ENCODE measurements around the gene SOCS4. TPM values are rescaled to one million over a fixed set of nuclear protein-coding genes. Genes with fewer than 3 reads are reported as not detected.

Gene SOCS4
- total and polyA plus RNA-seq, 2 of the 13 experiments (the other 11 are each of a cell fraction or from before 2014, with no cell fraction given), result 4.0 to 10.0 TPM

GRCh38 chr14:55052269-55052930 is 25.4 kb downstream of the SOCS4 start:
- DNase-seq (ENCODE audit: low spot score) (no peak), FAIRE-seq (no peak), ATAC-seq (no peak)
- Histone ChIP-seq H3K4me3 (replicated peaks in 1 of 3; ENCODE audit: insufficient read depth in 1 of 3, low read depth in 2 of 3, low read length in 3 of 3) (peak overlapping the region; percentile 76 to 99 (median 94)), H3K4me2 (ENCODE audit: low read depth, low read length) (peak overlapping the region; percentile 72), H2AFZ (ENCODE audit: low read length) (no peak overlapping the region), H4K20me1 (ENCODE audit: insufficient read depth, low read length) (peaks cover 33% of the 10 kb centered on the region), H3K36me3 (replicated peaks in 1 of 2; ENCODE audit: control insufficient read depth in 1 of 2, insufficient read depth in 2 of 2, low read length in 2 of 2) (peaks cover 0 to 3% of the 10 kb centered on the region in 2 experiments; a peak in 3 of 5 replicates), H3K27me3 (ENCODE audit: control insufficient read depth in 1 of 2, insufficient read depth in 2 of 2, low read length in 2 of 2) (no peaks in the 10 kb centered on the region; a peak in 1 of 5 replicates), H3K4me1 (ENCODE audit: insufficient read depth, low read length) (peaks cover 46% of the 10 kb centered on the region), H3K79me2 (ENCODE audit: insufficient read depth, low read length) (peaks cover 52% of the 10 kb centered on the region), H3K27ac (ENCODE audit: extremely low read length, insufficient read depth, low read length) (peak overlapping the region; percentile 99), H3K9me3 (ENCODE audit: low read length) (no peaks in the 10 kb centered on the region), H3K9ac (ENCODE audit: insufficient read depth, low read depth, low read length) (peak overlapping the region; percentile 100)
- TSS peak; percentile 60 for BruUV-seq (replicated peaks)
- 3% methylated on average over 14 of the region's 14 CpGs for WGBS (ENCODE audit: low lambda C conversion rate)
- TF ChIP-seq GATAD2A (CRISPR knock-in tag; IDR thresholded peaks at IDR 0.05) (0 out of 2 replicates have a peak, but pooled peaks have one; percentile 3), MYC (CRISPR knock-in tag; IDR thresholded peaks at IDR 0.05; ENCODE audit: borderline replicate concordance) (no peak), TFAP4 (IDR thresholded peaks at IDR 0.05; ENCODE audit: borderline replicate concordance, low read depth) (no peak), KDM5A (IDR thresholded peaks at IDR 0.05; ENCODE audit: borderline replicate concordance, low read length) (0 out of 2 replicates have a peak, but pooled peaks have one; percentile 5), ZNF224 (CRISPR knock-in tag; IDR thresholded peaks at IDR 0.05) (no peak)
- in situ Hi-C loops (cut with HindIII; ENCODE audit: extremely low pct_ligation_motif_present, low pct_unique_long_range_greater_than_20kb), result no loop called here
- ChIA-PET POLR2A (interaction anchor here (0.8 to 3.0 kb wide), 7 partner anchors 8 to 51 kb away, joined by 3 to 47 read pairs (median 14); partner anchors contain the start of genes SOCS4 and WDHD1), CTCF (ENCODE audit: low intra/inter-chr PET ratio, low total read pairs) (no interaction called here)
- intact Hi-C loops (cut with micrococcal nuclease; ENCODE audit: unreplicated experiment), result no loop called here

GRCh38 chr14:55053018-55053417 is 26.0 kb downstream of the SOCS4 start:
- Histone ChIP-seq H3K4me1 (ENCODE audit: insufficient read depth, low read length) (peaks cover 46% of the 10 kb centered on the region), H3K4me3 (replicated peaks in 1 of 3; ENCODE audit: insufficient read depth in 1 of 3, low read depth in 2 of 3, low read length in 3 of 3) (peak overlapping the region; percentile 76 to 99 (median 94); a peak in 5 of 6 replicates), H3K9me3 (ENCODE audit: low read length) (no peaks in the 10 kb centered on the region), H3K79me2 (ENCODE audit: insufficient read depth, low read length) (peaks cover 54% of the 10 kb centered on the region), H3K4me2 (ENCODE audit: low read depth, low read length) (peak overlapping the region; percentile 72), H3K9ac (ENCODE audit: insufficient read depth, low read depth, low read length) (peak overlapping the region; percentile 100), H3K27me3 (ENCODE audit: control insufficient read depth in 1 of 2, insufficient read depth in 2 of 2, low read length in 2 of 2) (no peaks in the 10 kb centered on the region; a peak in 1 of 5 replicates), H4K20me1 (ENCODE audit: insufficient read depth, low read length) (peaks cover 33% of the 10 kb centered on the region), H3K27ac (ENCODE audit: extremely low read length, insufficient read depth, low read length) (peak overlapping the region; percentile 99), H2AFZ (ENCODE audit: low read length) (no peak overlapping the region), H3K36me3 (replicated peaks in 1 of 2; ENCODE audit: control insufficient read depth in 1 of 2, insufficient read depth in 2 of 2, low read length in 2 of 2) (peaks cover 0 to 3% of the 10 kb centered on the region in 2 experiments; a peak in 4 of 5 replicates)
- TF ChIP-seq RBFOX2 (IDR thresholded peaks at IDR 0.05; ENCODE audit: low read depth, low read length), result 0 out of 2 replicates have a peak, but pooled peaks have one; percentile 38
- 0 out of 2 replicates have a peak, but pooled peaks have one; percentile 26 for TF ChIP-seq POLR2AphosphoS5 (IDR thresholded peaks at IDR 0.05; ENCODE audit: low read depth, low read length)
- no peak for TF ChIP-seq MLLT10 (CRISPR knock-in tag; IDR thresholded peaks at IDR 0.05)
- in situ Hi-C loops (cut with HindIII; ENCODE audit: extremely low pct_ligation_motif_present, low pct_unique_long_range_greater_than_20kb) (no loop called here), intact Hi-C loops (cut with micrococcal nuclease; ENCODE audit: unreplicated experiment) (no loop called here)
- BruUV-seq (replicated peaks), result no TSS peak
- ATAC-seq (no peak), DNase-seq (ENCODE audit: low spot score) (no peak), FAIRE-seq (no peak)
- ChIA-PET CTCF (ENCODE audit: low intra/inter-chr PET ratio, low total read pairs) (no interaction called here), POLR2A (interaction anchor here (0.8 to 3.0 kb wide), 2 partner anchors 18 to 26 kb away, joined by 3 to 47 read pairs; partner anchors contain the start of genes SOCS4 and WDHD1)
- 71% methylated on average over 6 of the region's 6 CpGs for WGBS (ENCODE audit: low lambda C conversion rate)
